GM18499 (cell line): ENCODE results near the gene CBX1.

ENCODE experiments used
- ATAC-seq: cut with Tn5 transposase; IDR thresholded peaks from one replicate; pipeline ENCODE4 v1.9.1; 2021; ENCODE audit warnings: moderate number of reproducible peaks; ENCODE audit not compliant: insufficient read depth, unreplicated experiment

CBX1 gene

GRCh38 chr17:48101012-48101720 is at the start of gene CBX1:
TSS of gene CBX1 (minus strand) at chr17:48101478. CDS start at chr17:48077004, 24,474 bp downstream.
- peak; percentile 66 for ATAC-seq

- no peak for ATAC-seq
These were observed 49.3 kb upstream of the CBX1 start for GRCh38 chr17:48150597-48151001.

GRCh38 chr17:48149787-48150463 is 48.6 kb upstream of the CBX1 start:
- no peak for ATAC-seq

- no peak for ATAC-seq
These were observed 47.8 kb upstream of the CBX1 start for GRCh38 chr17:48148854-48149786.

- no peak for ATAC-seq
These were observed 46.9 kb upstream of the CBX1 start for GRCh38 chr17:48148029-48148770.

- no peak for ATAC-seq
These were observed 43.9 kb upstream of the CBX1 start for GRCh38 chr17:48144976-48145798.

- no peak for ATAC-seq
These were observed 43.0 kb upstream of the CBX1 start for GRCh38 chr17:48144231-48144630.

- ATAC-seq = no peak
These were observed 42.4 kb upstream of the CBX1 start for GRCh38 chr17:48143629-48144028.

GRCh38 chr17:48139944-48140343 is 38.7 kb upstream of the CBX1 start:
- no peak for ATAC-seq

- ATAC-seq = no peak
These were observed 36.4 kb upstream of the CBX1 start for GRCh38 chr17:48137656-48138055.

- no peak for ATAC-seq
These were observed 33.7 kb upstream of the CBX1 start for GRCh38 chr17:48134912-48135480.

GRCh38 chr17:48132385-48132784 is 31.1 kb upstream of the CBX1 start:
- no peak for ATAC-seq

GRCh38 chr17:48131216-48131824 is 30.0 kb upstream of the CBX1 start:
- ATAC-seq = no peak

- no peak for ATAC-seq
These were observed 28.7 kb upstream of the CBX1 start for GRCh38 chr17:48129981-48130380.

GRCh38 chr17:48128400-48128799 is 27.1 kb upstream of the CBX1 start:
- ATAC-seq = no peak

GRCh38 chr17:48127371-48128051 is 26.2 kb upstream of the CBX1 start:
- no peak for ATAC-seq

GRCh38 chr17:48126532-48126850 is 25.2 kb upstream of the CBX1 start:
- no peak for ATAC-seq

GRCh38 chr17:48125829-48126531 is 24.7 kb upstream of the CBX1 start:
- no peak for ATAC-seq
